Body of pancreas (tissue), 4 donors: ENCODE results near the gene ST13.

Source experiments
- POLR2A ChIP-seq, 3 donors: fragments of 450-650 bp; IDR thresholded peaks; one replicate each; pipeline ENCODE4 v1.6.1; 2016; ENCODE audit warnings: antibody characterized with exemption in 3 of 3, mild to moderate bottlenecking in 2 of 3
- TF ChIP-seq, protein P1 (sequence below), 7 experiments: fragments of 450-650 bp in 4 of 7; fragments of 200-600 bp in 3 of 7; sonication (generic) in 3 of 7; IDR thresholded peaks; one replicate each; pipeline ENCODE4 v1.5.1; 2016 to 2019; ENCODE audit warnings: antibody characterized with exemption in 7 of 7

DNA sequence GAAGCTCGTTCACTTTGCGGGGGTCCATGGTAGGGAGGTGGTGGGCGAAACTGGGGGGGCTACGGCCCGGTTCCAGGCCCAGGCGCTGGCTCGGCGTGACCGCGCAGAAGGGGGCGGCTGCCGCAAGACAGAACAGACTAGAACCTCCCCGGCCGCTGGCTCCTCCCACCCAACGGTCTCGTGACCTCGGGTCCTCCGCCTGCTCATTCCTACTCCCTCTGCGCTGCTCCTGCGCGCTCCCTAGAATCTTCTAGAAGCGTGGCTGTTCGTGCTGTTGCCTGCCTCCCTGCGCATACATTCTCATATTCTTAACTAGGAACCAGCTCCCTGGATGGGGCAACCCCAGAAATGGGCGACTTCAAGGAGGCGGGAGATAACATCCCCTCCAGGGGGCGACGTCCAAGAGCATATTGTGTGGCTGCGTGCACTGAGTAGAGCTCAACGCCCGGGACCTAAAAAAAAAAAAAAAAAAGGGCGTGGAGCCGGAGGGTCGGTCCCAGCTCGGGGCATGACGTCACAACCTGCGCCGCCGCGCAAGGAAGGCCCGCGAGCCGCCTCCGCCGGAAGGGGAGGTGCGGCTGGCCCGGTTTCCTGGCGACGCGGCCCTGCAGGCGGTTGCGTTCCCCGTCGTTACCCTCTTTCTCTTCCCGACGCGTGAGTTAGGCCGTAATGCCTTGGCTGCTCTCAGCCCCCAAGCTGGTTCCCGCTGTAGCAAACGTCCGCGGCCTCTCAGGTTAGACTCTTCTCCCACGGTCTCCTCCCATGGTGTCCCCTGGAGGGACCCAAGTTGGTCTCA lies at the start of gene ST13, which contains the start of gene XPNPEP3:
- TF ChIP-seq POLR2A (IDR thresholded peaks at IDR 0.05): peak; percentile 50 to 69 (median 68)
- TF ChIP-seq, protein P1, sequence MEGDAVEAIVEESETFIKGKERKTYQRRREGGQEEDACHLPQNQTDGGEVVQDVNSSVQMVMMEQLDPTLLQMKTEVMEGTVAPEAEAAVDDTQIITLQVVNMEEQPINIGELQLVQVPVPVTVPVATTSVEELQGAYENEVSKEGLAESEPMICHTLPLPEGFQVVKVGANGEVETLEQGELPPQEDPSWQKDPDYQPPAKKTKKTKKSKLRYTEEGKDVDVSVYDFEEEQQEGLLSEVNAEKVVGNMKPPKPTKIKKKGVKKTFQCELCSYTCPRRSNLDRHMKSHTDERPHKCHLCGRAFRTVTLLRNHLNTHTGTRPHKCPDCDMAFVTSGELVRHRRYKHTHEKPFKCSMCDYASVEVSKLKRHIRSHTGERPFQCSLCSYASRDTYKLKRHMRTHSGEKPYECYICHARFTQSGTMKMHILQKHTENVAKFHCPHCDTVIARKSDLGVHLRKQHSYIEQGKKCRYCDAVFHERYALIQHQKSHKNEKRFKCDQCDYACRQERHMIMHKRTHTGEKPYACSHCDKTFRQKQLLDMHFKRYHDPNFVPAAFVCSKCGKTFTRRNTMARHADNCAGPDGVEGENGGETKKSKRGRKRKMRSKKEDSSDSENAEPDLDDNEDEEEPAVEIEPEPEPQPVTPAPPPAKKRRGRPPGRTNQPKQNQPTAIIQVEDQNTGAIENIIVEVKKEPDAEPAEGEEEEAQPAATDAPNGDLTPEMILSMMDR (IDR thresholded peaks at IDR 0.05): peak in 4 of 7 experiments; percentile 11 to 42 (median 26)
